ENCODE data around the gene CLASP1. TPM values are rescaled to one million over a fixed set of nuclear protein-coding genes. Genes with fewer than 3 reads are reported as not detected.
"Not testable (repeated sequence)": the region's sequence is repeated elsewhere in the genome, so short reads cannot be mapped to it uniquely, and the experiment has no call there.

CLASP1 gene
- total RNA-seq, 2 experiments from 2014 or later: 62.3 to 76.1 TPM

GRCh38 chr2:121634354-121635307 is 14.6 kb downstream of the CLASP1 start:
- peaks cover 25% of the 10 kb centered on the region for H3K4me1 Mint-ChIP-seq
- peak overlapping the region; percentile 29 for H3K27ac Mint-ChIP-seq
- peaks cover 6% of the 10 kb centered on the region for H3K9me3 Mint-ChIP-seq (ENCODE audit: low read depth)
- CTCF ChIA-PET: interaction anchor here (0.9 to 2.4 kb wide), 2 partner anchors 11 to 15 kb away, joined by 3 to 10 read pairs; partner anchors contain the start of gene CLASP1
- ATAC-seq (peak; percentile 51), DNase-seq (no peak)
- no peak overlapping the region for H3K4me3 Mint-ChIP-seq
- H3K36me3 Mint-ChIP-seq: peaks cover 19% of the 10 kb centered on the region
- no peaks in the 10 kb centered on the region for H3K27me3 Mint-ChIP-seq

GRCh38 chr2:121633463-121633862 is 15.8 kb downstream of the CLASP1 start:
- peaks cover 17% of the 10 kb centered on the region for H3K36me3 Mint-ChIP-seq
- H3K27me3 Mint-ChIP-seq: no peaks in the 10 kb centered on the region
- no peak for DNase-seq
- CTCF ChIA-PET: interaction anchor here (2.4 kb wide), 1 partner anchor 16 kb away, joined by 10 read pairs; the partner anchor contains the start of gene CLASP1
- ATAC-seq: no peak
- no peak overlapping the region for H3K27ac Mint-ChIP-seq
- H3K4me3 Mint-ChIP-seq: no peak overlapping the region
- peaks cover 6% of the 10 kb centered on the region for H3K9me3 Mint-ChIP-seq (ENCODE audit: low read depth)
- peaks cover 25% of the 10 kb centered on the region for H3K4me1 Mint-ChIP-seq

GRCh38 chr2:121627525-121628050 is 21.7 kb downstream of the CLASP1 start:
- DNase-seq: no peak
- Mint-ChIP-seq H3K27ac (no peak overlapping the region), H3K4me3 (no peak overlapping the region), H3K36me3 (peaks cover 21% of the 10 kb centered on the region), H3K27me3 (no peaks in the 10 kb centered on the region), H3K4me1 (no peaks in the 10 kb centered on the region), H3K9me3 (ENCODE audit: low read depth) (no peaks in the 10 kb centered on the region)
- no peak for ATAC-seq
- CTCF ChIA-PET: no interaction called here

GRCh38 chr2:121626777-121627524 is 22.3 kb downstream of the CLASP1 start:
- peaks cover 21% of the 10 kb centered on the region for H3K36me3 Mint-ChIP-seq
- ATAC-seq (no peak), DNase-seq (no peak)
- H3K9me3 Mint-ChIP-seq (ENCODE audit: low read depth): no peaks in the 10 kb centered on the region
- H3K4me3 Mint-ChIP-seq: no peak overlapping the region
- H3K27ac Mint-ChIP-seq: no peak overlapping the region
- H3K4me1 Mint-ChIP-seq: no peaks in the 10 kb centered on the region
- H3K27me3 Mint-ChIP-seq: no peaks in the 10 kb centered on the region
- CTCF ChIA-PET: no interaction called here

- no peak for DNase-seq
- Mint-ChIP-seq H3K27ac (no peak overlapping the region), H3K9me3 (ENCODE audit: low read depth) (no peaks in the 10 kb centered on the region), H3K4me3 (no peak overlapping the region), H3K36me3 (peaks cover 23% of the 10 kb centered on the region), H3K4me1 (no peaks in the 10 kb centered on the region), H3K27me3 (no peaks in the 10 kb centered on the region)
- no peak for ATAC-seq
- CTCF ChIA-PET: no interaction called here
Observed at GRCh38 chr2:121625953-121626352, 23.3 kb downstream of the CLASP1 start.

- H3K27me3 Mint-ChIP-seq: no peaks in the 10 kb centered on the region
- H3K4me3 Mint-ChIP-seq: no peak overlapping the region
- H3K9me3 Mint-ChIP-seq (ENCODE audit: low read depth): no peaks in the 10 kb centered on the region
- CTCF ChIA-PET: no interaction called here
- H3K27ac Mint-ChIP-seq: no peak overlapping the region
- peaks cover 3% of the 10 kb centered on the region for H3K4me1 Mint-ChIP-seq
- no peak for DNase-seq
- H3K36me3 Mint-ChIP-seq: peaks cover 26% of the 10 kb centered on the region
- no peak for ATAC-seq
Observed at GRCh38 chr2:121617042-121617599, 32.1 kb downstream of the CLASP1 start.

- ATAC-seq: no peak
- peaks cover 11% of the 10 kb centered on the region for H3K4me1 Mint-ChIP-seq
- peaks cover 22% of the 10 kb centered on the region for H3K36me3 Mint-ChIP-seq
- DNase-seq: no peak
- H3K27ac Mint-ChIP-seq: no peak overlapping the region
- no peak overlapping the region for H3K4me3 Mint-ChIP-seq
- H3K27me3 Mint-ChIP-seq: no peaks in the 10 kb centered on the region
- CTCF ChIA-PET: no interaction called here
- no peaks in the 10 kb centered on the region for H3K9me3 Mint-ChIP-seq (ENCODE audit: low read depth)
Observed at GRCh38 chr2:121613774-121614173, 35.5 kb downstream of the CLASP1 start.

- no peak for ATAC-seq
- Mint-ChIP-seq H3K9me3 (ENCODE audit: low read depth) (no peaks in the 10 kb centered on the region), H3K4me3 (no peak overlapping the region), H3K36me3 (peaks cover 22% of the 10 kb centered on the region), H3K27me3 (no peaks in the 10 kb centered on the region), H3K4me1 (peaks cover 16% of the 10 kb centered on the region), H3K27ac (no peak overlapping the region)
- DNase-seq: no peak
- CTCF ChIA-PET: no interaction called here
Observed at GRCh38 chr2:121613152-121613551, 36.1 kb downstream of the CLASP1 start.

- no peaks in the 10 kb centered on the region for H3K27me3 Mint-ChIP-seq
- DNase-seq (no peak), ATAC-seq (no peak)
- H3K9me3 Mint-ChIP-seq (ENCODE audit: low read depth): no peaks in the 10 kb centered on the region
- H3K36me3 Mint-ChIP-seq: peaks cover 25% of the 10 kb centered on the region
- H3K27ac Mint-ChIP-seq: no peak overlapping the region
- CTCF ChIA-PET: no interaction called here
- H3K4me3 Mint-ChIP-seq: no peak overlapping the region
- peaks cover 18% of the 10 kb centered on the region for H3K4me1 Mint-ChIP-seq
Observed at GRCh38 chr2:121611730-121612705, 37.2 kb downstream of the CLASP1 start.

- CTCF ChIA-PET; DNase-seq; ATAC-seq; H3K4me3 Mint-ChIP-seq; H3K9me3 Mint-ChIP-seq (ENCODE audit: low read depth); H3K27me3 Mint-ChIP-seq; H3K27ac Mint-ChIP-seq: not testable (repeated sequence)
- Mint-ChIP-seq H3K4me1 (peaks cover 18% of the 10 kb centered on the region), H3K36me3 (peaks cover 28% of the 10 kb centered on the region)
Observed at GRCh38 chr2:121611048-121611649, 38.1 kb downstream of the CLASP1 start.

- peaks cover 18% of the 10 kb centered on the region for H3K4me1 Mint-ChIP-seq
- H3K4me3 Mint-ChIP-seq; DNase-seq; H3K27me3 Mint-ChIP-seq; CTCF ChIA-PET; H3K27ac Mint-ChIP-seq; ATAC-seq; H3K9me3 Mint-ChIP-seq (ENCODE audit: low read depth): not testable (repeated sequence)
- H3K36me3 Mint-ChIP-seq: peaks cover 34% of the 10 kb centered on the region
Observed at GRCh38 chr2:121610487-121610874, 38.8 kb downstream of the CLASP1 start.

- Mint-ChIP-seq H3K27me3 (no peaks in the 10 kb centered on the region), H3K36me3 (peaks cover 39% of the 10 kb centered on the region), H3K4me1 (peaks cover 16% of the 10 kb centered on the region), H3K4me3 (no peak overlapping the region), H3K27ac (no peak overlapping the region), H3K9me3 (ENCODE audit: low read depth) (no peaks in the 10 kb centered on the region)
- ATAC-seq: no peak
- DNase-seq: no peak
- CTCF ChIA-PET: no interaction called here
Observed at GRCh38 chr2:121608967-121609366, 40.3 kb downstream of the CLASP1 start.
